Fibroblast of lung (primary cell): ENCODE measurements around the gene IDI1. TPM values are rescaled to one million over a fixed set of nuclear protein-coding genes. Genes with fewer than 3 reads are reported as not detected.

ENCODE experiments used
- DNase-seq, 2 donors: peaks; one replicate each; pipeline versions ENCODE4 v3.0.0 to v3.0.0-alpha.2; 2010; ENCODE audit warnings: low read depth in 2 of 2
- H2AFZ ChIP-seq: 2 replicates; pipeline ENCODE4 v1.5.1; 2012; ENCODE audit warnings: low read length, control low read depth, inconsistent platforms
- H3K27ac ChIP-seq: 2 replicates; pipeline ENCODE4 v1.5.1; 2011; ENCODE audit warnings: low read length, control low read depth; ENCODE audit not compliant: insufficient read depth
- H3K27me3 ChIP-seq: 2 replicates; pipeline ENCODE4 v1.5.1; 2011; ENCODE audit warnings: mild to moderate bottlenecking, low read length; ENCODE audit not compliant: control insufficient read depth, insufficient read depth
- H3K36me3 ChIP-seq: 2 replicates; pipeline ENCODE4 v1.5.1; 2011; ENCODE audit warnings: low read length; ENCODE audit not compliant: control insufficient read depth, insufficient read depth
- H3K4me1 ChIP-seq: 2 replicates; pipeline ENCODE4 v1.5.1; 2011; ENCODE audit warnings: low read length; ENCODE audit not compliant: control insufficient read depth, insufficient read depth; ENCODE audit errors: extremely low read depth
- H3K4me2 ChIP-seq: 2 replicates; pipeline ENCODE4 v1.5.1; 2011; ENCODE audit warnings: low read length, control low read depth; ENCODE audit not compliant: insufficient read depth; ENCODE audit errors: extremely low read depth
- H3K4me3 ChIP-seq, 4 experiments: fragments of 200-600 bp in 1 of 4; sonication (generic) in 1 of 4; replicated peaks in 1 of 4; 2 replicates each; pipeline ENCODE4 v1.5.1; 2011 to 2016; ENCODE audit warnings: low read length in 4 of 4, low read depth in 3 of 4, mild to moderate bottlenecking in 3 of 4, control low read depth in 2 of 4, inconsistent platforms in 1 of 4, mixed read lengths in 1 of 4; ENCODE audit not compliant: insufficient read depth in 1 of 4; ENCODE audit errors: control extremely low read depth in 1 of 4
- H3K79me2 ChIP-seq: 2 replicates; pipeline ENCODE4 v1.5.1; 2012; ENCODE audit warnings: mild to moderate bottlenecking, low read length, inconsistent platforms; ENCODE audit not compliant: control insufficient read depth, insufficient read depth
- H3K9ac ChIP-seq: 2 replicates; pipeline ENCODE4 v1.5.1; 2011; ENCODE audit warnings: mild to moderate bottlenecking, low read length, control low read depth; ENCODE audit not compliant: insufficient read depth
- H3K9me3 ChIP-seq: 2 replicates; pipeline ENCODE4 v1.5.1; 2012; ENCODE audit warnings: low read depth, low read length; ENCODE audit not compliant: control insufficient read depth, insufficient read depth
- H4K20me1 ChIP-seq: 2 replicates; pipeline ENCODE4 v1.5.1; 2011; ENCODE audit warnings: low read length; ENCODE audit not compliant: control insufficient read depth, insufficient read depth; ENCODE audit errors: extremely low read depth
- EZH2 ChIP-seq: IDR thresholded peaks from 2 replicates; pipeline ENCODE4 v1.5.1; 2012; ENCODE audit warnings: low read length, control low read depth, mild to moderate bottlenecking; ENCODE audit errors: missing control alignments
- polyA plus RNA-seq, 2 donors: library from polyadenylated mRNA; depleted of rRNA in 1 of 2; stranded (reverse) in 1 of 2; unstranded in 1 of 2; fragments of >200 nt; gene quantifications; 2 replicates each; pipeline ENCODE4 v1.2.1, GENCODE V29; 2011 to 2012; ENCODE audit warnings: missing spikeins in 1 of 2
- total RNA-seq: library from RNA; depleted of rRNA; stranded (reverse); fragments of >200 nt; gene quantifications from 2 replicates; pipeline ENCODE4 v1.2.1, GENCODE V29; 2014
- TF ChIP-seq, protein P1 (sequence below), 2 donors: IDR thresholded peaks in 1 of 2; conservative IDR thresholded peaks in 1 of 2; 1 replicate in 1 of 2; 2 replicates in 1 of 2; pipeline ENCODE4 v1.5.1; 2011 to 2012; ENCODE audit warnings: low read length in 2 of 2, control low read depth in 1 of 2, inconsistent platforms in 1 of 2, low read depth in 1 of 2, mild to moderate bottlenecking in 1 of 2

Gene IDI1
- total and polyA plus RNA-seq, 2 donors (not counting 1 experiment from before 2014, with no cell fraction given): 156 to 202 TPM

DNA sequence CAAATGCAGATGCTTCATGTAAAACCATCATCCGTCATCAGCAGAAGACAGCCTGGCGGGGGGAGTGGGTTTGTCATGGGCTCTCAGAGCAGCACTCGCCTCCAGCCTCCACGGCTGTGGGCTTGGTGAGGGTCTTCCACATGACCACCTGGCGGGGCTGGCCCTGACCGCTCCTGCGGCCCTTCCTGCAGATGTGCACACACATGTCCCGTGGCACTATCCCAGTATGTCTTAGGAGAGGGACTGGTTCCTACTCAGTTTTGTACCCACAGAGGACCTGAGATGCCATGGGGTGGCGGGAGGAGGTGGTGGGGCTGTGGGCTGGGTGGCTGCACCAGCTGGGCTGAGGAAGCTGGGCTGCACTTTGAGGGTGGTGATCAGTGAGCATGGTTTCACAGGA, 28.0 kb downstream of the IDI1 start:
- no peaks in the 10 kb centered on the region for H3K79me2 ChIP-seq
- H3K36me3 ChIP-seq: peaks cover 14% of the 10 kb centered on the region
- H3K9me3 ChIP-seq: no peaks in the 10 kb centered on the region
- DNase-seq: no peak
- TF ChIP-seq, protein P1, sequence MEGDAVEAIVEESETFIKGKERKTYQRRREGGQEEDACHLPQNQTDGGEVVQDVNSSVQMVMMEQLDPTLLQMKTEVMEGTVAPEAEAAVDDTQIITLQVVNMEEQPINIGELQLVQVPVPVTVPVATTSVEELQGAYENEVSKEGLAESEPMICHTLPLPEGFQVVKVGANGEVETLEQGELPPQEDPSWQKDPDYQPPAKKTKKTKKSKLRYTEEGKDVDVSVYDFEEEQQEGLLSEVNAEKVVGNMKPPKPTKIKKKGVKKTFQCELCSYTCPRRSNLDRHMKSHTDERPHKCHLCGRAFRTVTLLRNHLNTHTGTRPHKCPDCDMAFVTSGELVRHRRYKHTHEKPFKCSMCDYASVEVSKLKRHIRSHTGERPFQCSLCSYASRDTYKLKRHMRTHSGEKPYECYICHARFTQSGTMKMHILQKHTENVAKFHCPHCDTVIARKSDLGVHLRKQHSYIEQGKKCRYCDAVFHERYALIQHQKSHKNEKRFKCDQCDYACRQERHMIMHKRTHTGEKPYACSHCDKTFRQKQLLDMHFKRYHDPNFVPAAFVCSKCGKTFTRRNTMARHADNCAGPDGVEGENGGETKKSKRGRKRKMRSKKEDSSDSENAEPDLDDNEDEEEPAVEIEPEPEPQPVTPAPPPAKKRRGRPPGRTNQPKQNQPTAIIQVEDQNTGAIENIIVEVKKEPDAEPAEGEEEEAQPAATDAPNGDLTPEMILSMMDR (conservative IDR thresholded peaks at IDR 0.05 in 1 of 2, IDR thresholded peaks at IDR 0.05 in 1 of 2; ENCODE audit: low read depth in 1 of 2, low read length in 2 of 2): no peak
- no peak overlapping the region for H3K9ac ChIP-seq
- no peak overlapping the region for H3K4me3 ChIP-seq
- H4K20me1 ChIP-seq: no peaks in the 10 kb centered on the region
- no peak overlapping the region for H3K4me2 ChIP-seq
- H2AFZ ChIP-seq: no peak overlapping the region
- no peak overlapping the region for H3K27ac ChIP-seq
- no peaks in the 10 kb centered on the region for H3K4me1 ChIP-seq
- no peaks in the 10 kb centered on the region for H3K27me3 ChIP-seq

DNA sequence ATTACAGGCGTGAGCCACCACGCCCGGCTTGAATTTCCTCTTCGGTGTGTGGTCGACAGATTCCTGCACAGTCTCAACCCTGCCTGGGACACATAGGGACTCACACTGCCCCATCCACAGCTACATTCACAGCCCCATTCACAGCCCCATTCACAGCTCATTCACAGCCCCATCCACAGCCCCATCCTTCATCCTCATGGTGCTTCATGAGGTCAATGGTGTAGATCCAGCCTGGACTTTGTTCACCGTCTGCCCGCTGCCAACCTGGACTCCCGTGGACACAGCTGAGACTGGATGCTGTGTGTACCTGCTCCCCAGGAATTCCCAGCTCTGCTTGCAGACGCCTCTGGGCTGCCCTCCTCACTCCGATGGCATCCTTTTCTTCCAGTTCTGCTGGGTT, 28.5 kb downstream of the IDI1 start:
- no peak overlapping the region for H3K27ac ChIP-seq
- no peaks in the 10 kb centered on the region for H3K27me3 ChIP-seq
- no peaks in the 10 kb centered on the region for H3K79me2 ChIP-seq
- no peak overlapping the region for H3K4me3 ChIP-seq
- DNase-seq: no peak
- no peaks in the 10 kb centered on the region for H4K20me1 ChIP-seq
- peaks cover 18% of the 10 kb centered on the region for H3K36me3 ChIP-seq
- no peak for TF ChIP-seq EZH2
- TF ChIP-seq, protein P1 (conservative IDR thresholded peaks at IDR 0.05 in 1 of 2, IDR thresholded peaks at IDR 0.05 in 1 of 2; ENCODE audit: low read depth in 1 of 2, low read length in 2 of 2): no peak
- no peaks in the 10 kb centered on the region for H3K9me3 ChIP-seq
- no peaks in the 10 kb centered on the region for H3K4me1 ChIP-seq
- H3K4me2 ChIP-seq: no peak overlapping the region
- H2AFZ ChIP-seq: no peak overlapping the region
- no peak overlapping the region for H3K9ac ChIP-seq

DNA sequence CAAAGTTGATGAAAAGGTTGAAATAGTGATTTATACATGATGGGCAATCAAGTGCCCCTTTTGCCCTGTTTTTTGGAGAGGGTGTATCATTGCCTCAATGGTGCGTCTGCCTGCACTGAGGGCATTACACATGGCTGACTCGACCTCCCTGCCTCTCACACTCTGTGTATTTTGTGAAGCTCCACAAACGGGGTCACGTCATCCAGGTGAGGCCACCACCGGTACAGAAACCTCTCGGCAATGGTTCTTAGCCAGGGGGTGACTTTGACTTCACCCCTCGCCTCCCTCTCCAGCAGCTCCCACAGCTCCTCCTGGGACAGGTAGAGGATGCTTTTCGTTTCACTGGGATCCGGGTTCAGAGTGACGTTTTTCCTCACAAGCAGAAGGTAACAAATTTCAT, 29.6 kb downstream of the IDI1 start:
- no peak for TF ChIP-seq EZH2
- TF ChIP-seq, protein P1 (conservative IDR thresholded peaks at IDR 0.05 in 1 of 2, IDR thresholded peaks at IDR 0.05 in 1 of 2; ENCODE audit: low read depth in 1 of 2, low read length in 2 of 2): no peak
- no peaks in the 10 kb centered on the region for H3K27me3 ChIP-seq

More for the DNA sequence above, 29.6 kb downstream of the IDI1 start:
- Histone ChIP-seq H3K27ac (no peak overlapping the region), H3K36me3 (peaks cover 20% of the 10 kb centered on the region), H2AFZ (no peak overlapping the region), H3K4me1 (no peaks in the 10 kb centered on the region), H3K9me3 (no peaks in the 10 kb centered on the region), H3K79me2 (no peaks in the 10 kb centered on the region), H4K20me1 (no peaks in the 10 kb centered on the region), H3K4me2 (no peak overlapping the region), H3K4me3 (no peak overlapping the region), H3K9ac (no peak overlapping the region)
- DNase-seq: no peak
